SJSA1 (cell line): ENCODE data around the gene FUT7. TPM values are rescaled to one million over a fixed set of nuclear protein-coding genes. Genes with fewer than 3 reads are reported as not detected.

Experiments
- DNase-seq, 2 experiments: peaks; one replicate each; pipeline ENCODE4 v3.0.0-alpha.2; 2015 to 2020; ENCODE audit warnings: low spot score in 2 of 2, low read depth in 1 of 2
- H3K27ac ChIP-seq: fragments of 250-450 bp; sonication (Bioruptor Pico); 2 replicates; pipeline ENCODE4 v1.5.1; 2020; ENCODE audit warnings: mild to moderate bottlenecking, moderate library complexity
- H3K27me3 ChIP-seq: fragments of 250-450 bp; sonication (Bioruptor Pico); replicated peaks from 2 replicates; pipeline ENCODE4 v1.5.1; 2020; ENCODE audit warnings: mild to moderate bottlenecking, moderate library complexity
- H3K36me3 ChIP-seq: fragments of 250-450 bp; sonication (Bioruptor Pico); 2 replicates; pipeline ENCODE4 v1.5.1; 2020; ENCODE audit warnings: mild to moderate bottlenecking
- H3K4me1 ChIP-seq: fragments of 250-450 bp; sonication (Bioruptor Pico); replicated peaks from 2 replicates; pipeline ENCODE4 v1.6.1; 2021; ENCODE audit warnings: mild to moderate bottlenecking
- H3K4me3 ChIP-seq: fragments of 250-450 bp; sonication (Bioruptor Pico); 2 replicates; pipeline ENCODE4 v1.5.1; 2020; ENCODE audit warnings: mild to moderate bottlenecking
- H3K9me3 ChIP-seq: fragments of 250-450 bp; sonication (Bioruptor Pico); replicated peaks from 2 replicates; pipeline ENCODE4 v1.5.1; 2020; ENCODE audit warnings: mild to moderate bottlenecking
- total RNA-seq: library from RNA; depleted of rRNA; stranded (reverse); fragments of >200 nt; shearing (Covaris generic); gene quantifications from 2 replicates; pipeline ENCODE4 v1.2.3, GENCODE V29; 2014

Gene FUT7
- total RNA-seq, 1 experiment from 2014 or later = not detected

DNA sequence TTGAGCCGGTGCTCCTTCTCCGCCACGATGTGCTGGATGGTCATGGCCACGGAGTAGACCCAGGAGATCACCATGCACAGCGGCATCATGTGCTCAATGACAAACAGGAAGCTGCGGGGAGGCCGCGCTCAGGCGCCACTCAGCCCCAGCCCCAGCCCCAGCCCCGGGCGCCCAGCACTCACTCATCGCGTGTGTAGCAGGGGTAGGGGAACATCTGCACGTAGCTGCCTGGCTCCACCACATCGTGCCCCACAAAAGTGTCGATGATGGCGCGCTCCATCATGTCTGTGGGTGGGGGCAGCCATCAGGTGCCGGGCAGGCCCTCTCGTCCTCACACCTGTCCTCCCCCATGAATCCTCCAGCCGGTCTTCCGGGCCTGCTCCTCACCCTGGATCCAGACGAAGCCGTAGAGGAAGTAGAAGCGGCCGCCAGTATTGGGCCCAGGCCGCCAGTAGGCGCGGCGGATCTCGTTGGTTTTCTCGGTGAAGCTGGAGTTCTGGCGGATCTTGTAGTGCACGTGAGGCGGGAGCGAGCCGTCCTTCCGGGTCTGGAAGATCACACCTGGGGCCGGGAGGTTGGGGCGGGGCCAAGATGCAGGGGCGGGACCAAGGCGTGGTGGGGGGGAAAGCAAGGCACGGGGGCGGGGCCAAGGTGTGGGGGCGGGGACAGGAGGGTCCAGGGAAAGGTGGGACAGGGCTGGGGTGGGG, 13.9 kb downstream of the FUT7 start:
- H3K9me3 ChIP-seq = no peaks in the 10 kb centered on the region
- no peak for DNase-seq
- H3K27ac ChIP-seq = no peak overlapping the region
- no peaks in the 10 kb centered on the region for H3K36me3 ChIP-seq
- no peaks in the 10 kb centered on the region for H3K4me1 ChIP-seq
- H3K27me3 ChIP-seq = no peaks in the 10 kb centered on the region
- no peak overlapping the region for H3K4me3 ChIP-seq

DNA sequence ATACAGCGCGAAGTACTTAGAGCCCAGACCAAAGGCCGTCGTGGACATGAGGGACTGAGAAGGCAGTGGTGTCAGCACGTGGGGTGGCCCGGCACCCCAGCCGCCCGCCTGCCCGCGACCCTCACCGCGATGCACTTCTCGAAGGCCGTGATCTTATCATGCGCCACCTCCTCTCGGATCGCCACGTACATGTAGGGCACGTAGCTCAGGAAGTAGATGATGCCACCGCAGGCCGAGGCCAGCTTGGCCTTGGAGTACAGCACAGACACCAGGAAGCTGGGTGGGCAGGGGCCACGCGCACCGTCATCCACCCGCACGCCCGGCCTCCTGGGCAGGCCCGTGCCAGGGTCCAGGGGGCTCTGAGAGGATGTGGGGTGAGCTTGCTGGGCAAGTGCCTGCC, 14.8 kb downstream of the FUT7 start:
- H3K27ac ChIP-seq = no peak overlapping the region
- no peak for DNase-seq
- H3K9me3 ChIP-seq = no peaks in the 10 kb centered on the region
- H3K4me3 ChIP-seq = no peak overlapping the region
- no peaks in the 10 kb centered on the region for H3K27me3 ChIP-seq
- H3K36me3 ChIP-seq = no peaks in the 10 kb centered on the region
- H3K4me1 ChIP-seq = no peaks in the 10 kb centered on the region

DNA sequence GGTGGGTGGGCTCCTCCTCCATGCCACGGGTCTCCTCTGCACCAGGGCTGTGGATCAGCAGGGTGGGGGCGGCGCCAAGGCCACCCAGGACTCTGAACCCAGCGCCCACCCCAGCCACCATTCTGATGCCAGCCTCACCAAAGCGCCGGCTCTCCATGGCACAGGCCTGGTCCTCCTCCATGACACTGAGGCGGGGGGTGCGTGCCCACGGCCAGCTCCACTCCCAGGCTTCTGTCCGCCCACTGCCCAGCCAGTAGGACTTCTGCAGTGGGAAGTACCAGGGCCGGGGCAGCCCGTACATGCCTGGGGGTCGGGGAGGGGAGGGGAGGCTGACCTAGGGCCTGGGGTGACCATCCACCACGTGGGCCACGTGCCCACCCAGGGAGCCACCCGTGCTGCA, 15.5 kb downstream of the FUT7 start:
- no peak overlapping the region for H3K27ac ChIP-seq
- no peaks in the 10 kb centered on the region for H3K36me3 ChIP-seq
- no peaks in the 10 kb centered on the region for H3K4me1 ChIP-seq
- no peaks in the 10 kb centered on the region for H3K27me3 ChIP-seq
- no peaks in the 10 kb centered on the region for H3K9me3 ChIP-seq
- no peak overlapping the region for H3K4me3 ChIP-seq
- DNase-seq = no peak

DNA sequence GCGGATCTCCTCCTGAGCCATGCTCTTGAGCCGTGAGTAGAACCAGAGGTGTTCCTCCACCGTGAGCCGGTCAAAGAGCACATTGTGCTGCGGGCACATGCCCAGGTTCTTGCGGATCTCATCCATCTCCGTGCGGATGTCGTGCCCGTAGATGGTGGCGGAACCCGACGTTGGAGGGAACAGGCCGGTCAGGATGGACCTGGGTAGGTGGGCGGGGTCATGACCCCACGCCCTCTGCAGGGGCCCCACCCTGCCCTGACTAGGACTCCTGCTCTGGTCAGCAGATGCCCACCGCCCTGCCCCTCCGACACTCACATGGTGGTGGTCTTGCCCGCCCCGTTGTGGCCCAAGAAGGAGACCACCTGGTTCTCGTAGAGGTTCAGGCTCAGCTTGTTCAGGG, 15.9 kb downstream of the FUT7 start:
- no peaks in the 10 kb centered on the region for H3K36me3 ChIP-seq
- no peaks in the 10 kb centered on the region for H3K4me1 ChIP-seq
- no peak overlapping the region for H3K27ac ChIP-seq
- DNase-seq = no peak
- no peaks in the 10 kb centered on the region for H3K27me3 ChIP-seq
- H3K9me3 ChIP-seq = no peaks in the 10 kb centered on the region
- no peak overlapping the region for H3K4me3 ChIP-seq

DNA sequence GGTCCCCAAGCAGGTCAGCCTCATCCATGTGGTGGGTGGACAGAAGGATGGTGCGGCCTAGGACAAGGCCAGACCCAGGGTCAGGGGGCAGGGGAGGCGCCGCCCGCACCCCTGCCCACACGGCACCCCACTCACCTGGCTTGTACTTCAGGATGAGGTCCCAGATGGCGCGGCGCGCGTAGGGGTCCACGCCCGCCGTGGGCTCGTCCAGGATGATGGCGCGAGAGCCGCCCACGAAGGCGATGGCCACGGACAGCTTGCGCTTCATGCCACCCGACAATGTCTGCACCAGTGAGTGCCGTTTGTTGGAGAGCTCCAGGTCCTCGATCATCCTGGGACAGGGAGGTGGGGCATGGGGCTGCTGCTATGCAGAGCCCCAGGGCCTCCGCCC, 16.4 kb downstream of the FUT7 start:
- no peak overlapping the region for H3K27ac ChIP-seq
- H3K27me3 ChIP-seq = no peaks in the 10 kb centered on the region
- H3K9me3 ChIP-seq = no peaks in the 10 kb centered on the region
- no peaks in the 10 kb centered on the region for H3K36me3 ChIP-seq
- no peak overlapping the region for H3K4me3 ChIP-seq
- no peak for DNase-seq
- no peaks in the 10 kb centered on the region for H3K4me1 ChIP-seq

DNA sequence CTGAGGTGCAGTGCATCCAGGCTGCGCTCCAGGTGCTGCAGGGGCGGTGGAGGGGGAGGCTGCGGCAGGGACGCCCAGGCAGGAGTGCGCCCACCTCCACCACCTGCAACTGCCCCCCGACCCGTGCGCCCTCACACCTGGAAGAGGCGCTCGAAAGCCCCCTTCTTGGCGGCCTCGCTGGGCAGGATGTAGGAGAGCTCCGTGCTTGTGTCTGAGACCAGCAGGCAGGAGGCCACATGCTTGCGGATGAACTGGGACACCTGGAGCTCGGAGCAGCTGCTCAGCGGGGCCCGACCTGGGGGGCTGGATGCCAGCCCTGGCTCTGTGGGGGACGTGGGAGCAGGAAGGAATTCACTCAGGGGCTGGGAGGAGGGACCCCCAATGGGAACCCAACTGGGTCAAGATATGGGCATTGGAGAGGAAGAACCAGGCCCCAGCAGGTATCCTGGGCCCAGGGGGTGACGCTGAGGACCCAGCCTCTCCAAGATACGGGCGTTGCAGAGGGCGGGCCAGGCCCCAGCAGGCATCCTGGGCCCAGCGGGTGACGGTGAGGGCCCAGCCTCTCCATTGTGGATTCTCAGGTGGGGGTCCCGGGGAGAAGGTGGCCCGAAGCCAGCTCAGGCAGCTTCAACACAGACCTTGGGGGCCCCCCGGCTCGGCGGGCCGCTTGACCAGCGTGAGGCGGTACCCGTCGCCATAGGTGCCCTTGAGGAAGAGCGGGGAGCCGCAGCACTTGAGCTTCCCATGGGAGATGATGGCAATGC, 16.9 kb downstream of the FUT7 start:
- no peak for DNase-seq
- Histone ChIP-seq H3K27ac (no peak overlapping the region), H3K36me3 (no peaks in the 10 kb centered on the region), H3K4me1 (no peaks in the 10 kb centered on the region), H3K9me3 (no peaks in the 10 kb centered on the region), H3K27me3 (no peaks in the 10 kb centered on the region), H3K4me3 (no peak overlapping the region)

DNA sequence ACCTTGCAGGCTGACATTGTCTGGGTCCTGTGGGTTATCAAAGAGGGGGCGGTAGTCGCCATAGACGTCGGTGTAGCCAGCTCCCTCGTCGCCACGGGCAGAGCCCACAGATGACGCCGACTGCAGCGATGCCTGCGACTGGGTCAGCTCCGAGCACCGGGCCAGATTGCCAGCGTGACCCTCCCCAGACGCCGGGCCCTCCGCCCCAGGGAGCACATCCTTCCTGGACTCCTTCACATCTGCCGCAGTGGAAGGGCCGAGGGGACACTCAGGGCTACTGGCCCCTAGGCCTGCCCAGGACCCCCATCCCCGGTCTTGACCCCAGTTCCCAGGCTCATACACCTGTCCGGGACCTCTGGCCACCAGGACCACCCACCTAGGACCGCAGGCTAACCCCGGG, 17.7 kb downstream of the FUT7 start:
- Histone ChIP-seq H3K27ac (no peak overlapping the region), H3K4me3 (no peak overlapping the region), H3K4me1 (no peaks in the 10 kb centered on the region), H3K9me3 (no peaks in the 10 kb centered on the region), H3K36me3 (no peaks in the 10 kb centered on the region), H3K27me3 (no peaks in the 10 kb centered on the region)
- DNase-seq = no peak

DNA sequence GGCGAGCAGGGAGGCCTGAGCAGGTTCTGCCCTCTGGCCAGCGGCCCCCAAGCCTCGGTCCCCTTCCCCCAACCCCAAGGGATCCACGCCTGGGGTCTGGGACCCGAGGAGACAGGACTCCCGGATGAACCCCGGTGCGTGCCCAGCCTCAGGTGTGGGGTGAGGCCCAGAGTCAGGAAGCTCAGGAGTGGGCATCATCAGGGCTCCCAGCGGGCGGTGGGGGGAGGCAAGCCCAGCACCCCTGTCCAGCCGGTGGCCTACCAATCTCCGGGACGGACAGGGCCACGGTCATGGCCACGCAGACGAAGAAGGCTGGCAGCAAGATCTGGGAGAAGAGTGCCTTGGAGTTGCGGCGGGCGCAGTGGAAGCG, 18.3 kb downstream of the FUT7 start:
- Histone ChIP-seq H3K4me3 (no peak overlapping the region), H3K27me3 (no peaks in the 10 kb centered on the region), H3K4me1 (no peaks in the 10 kb centered on the region), H3K9me3 (no peaks in the 10 kb centered on the region), H3K36me3 (no peaks in the 10 kb centered on the region), H3K27ac (no peak overlapping the region)
- no peak for DNase-seq

DNA sequence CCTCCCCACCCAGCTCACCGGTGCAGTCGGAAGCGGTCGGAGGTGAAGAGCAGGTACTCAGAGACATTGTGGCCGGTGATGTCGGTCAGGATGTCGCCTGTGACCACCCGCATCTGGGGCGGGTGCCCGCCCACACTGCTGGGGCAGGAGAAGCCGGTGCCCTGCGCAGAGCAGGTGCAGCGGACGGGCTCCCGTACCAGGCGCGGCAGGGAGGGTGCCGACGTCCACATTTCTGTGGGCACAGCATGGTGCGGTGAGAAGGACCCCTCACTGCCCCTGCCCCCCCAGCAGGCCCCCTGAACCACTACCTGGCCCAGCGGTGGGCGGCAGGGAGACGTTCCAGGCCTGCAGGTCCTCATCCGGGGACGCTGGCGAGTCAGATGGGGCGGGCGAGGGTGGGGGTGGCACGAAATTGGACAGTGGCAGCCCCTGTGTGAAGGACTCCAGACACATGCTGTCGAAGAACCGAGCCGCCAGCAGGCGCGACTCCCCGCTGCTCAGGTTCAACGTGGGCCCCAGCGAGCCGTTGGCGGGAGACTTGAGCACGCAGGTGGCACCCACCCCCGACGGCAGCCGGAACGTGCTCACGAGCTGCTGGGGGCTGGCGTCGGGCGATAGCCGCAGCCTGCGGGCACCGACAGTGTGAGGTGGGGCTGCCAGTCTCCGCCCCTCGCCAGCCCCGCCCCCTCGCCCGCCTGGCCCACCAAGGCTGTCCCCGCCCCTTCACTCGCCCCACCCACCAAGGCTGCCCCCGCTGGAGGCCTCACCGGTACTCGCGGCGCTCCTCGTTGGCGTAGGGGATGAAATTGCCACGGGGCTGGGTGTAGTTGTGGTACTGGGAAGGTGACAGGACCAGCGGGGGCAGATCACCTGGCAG, 19.0 kb downstream of the FUT7 start:
- no peak overlapping the region for H3K27ac ChIP-seq
- no peak overlapping the region for H3K4me3 ChIP-seq
- H3K27me3 ChIP-seq = no peaks in the 10 kb centered on the region
- no peak for DNase-seq
- no peaks in the 10 kb centered on the region for H3K9me3 ChIP-seq
- H3K4me1 ChIP-seq = no peaks in the 10 kb centered on the region; the same call in 1 of the 2 replicates
- no peaks in the 10 kb centered on the region for H3K36me3 ChIP-seq

DNA sequence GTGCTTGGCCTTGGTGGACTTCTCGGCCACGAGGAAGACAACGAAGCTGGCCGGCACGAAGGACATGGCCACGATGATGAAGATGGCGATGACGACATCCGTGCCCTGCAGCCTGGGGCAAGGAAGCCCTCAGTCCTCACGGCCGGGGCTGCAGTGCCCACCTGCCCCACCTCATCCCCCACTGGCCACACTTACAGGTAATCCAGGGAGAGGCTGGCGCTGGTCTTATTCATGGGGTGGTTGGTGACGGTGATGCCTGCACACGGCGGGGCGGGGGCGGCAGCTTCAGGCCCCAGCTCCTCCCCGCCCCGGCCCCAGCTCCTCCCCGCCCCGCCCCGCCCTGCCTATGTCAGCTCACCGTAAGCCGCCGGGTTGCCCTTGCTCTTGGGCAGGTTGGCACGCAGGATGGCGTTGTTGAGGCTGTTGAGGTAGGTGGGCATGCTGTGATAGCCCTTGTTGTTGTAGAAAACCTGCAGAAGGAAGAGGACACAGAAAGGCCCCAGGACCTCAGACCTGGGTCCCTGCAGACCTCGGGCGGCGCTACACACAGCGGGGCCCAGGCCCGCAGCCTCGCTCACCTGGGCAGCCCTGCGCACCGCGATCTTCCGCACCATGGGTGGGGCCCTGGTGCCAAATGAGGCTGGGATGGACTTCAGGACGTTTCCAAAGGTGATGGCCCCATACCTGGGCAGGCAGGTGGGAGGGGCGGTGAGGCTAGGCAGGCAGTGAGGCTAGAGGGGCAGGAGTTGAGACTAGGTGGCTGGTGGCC, 19.8 kb downstream of the FUT7 start:
- Histone ChIP-seq H3K27ac (no peak overlapping the region), H3K4me1 (peaks cover 8% of the 10 kb centered on the region), H3K27me3 (no peaks in the 10 kb centered on the region; the same call in 1 of the 2 replicates), H3K36me3 (no peaks in the 10 kb centered on the region), H3K9me3 (no peaks in the 10 kb centered on the region), H3K4me3 (no peak overlapping the region)
- DNase-seq = no peak

DNA sequence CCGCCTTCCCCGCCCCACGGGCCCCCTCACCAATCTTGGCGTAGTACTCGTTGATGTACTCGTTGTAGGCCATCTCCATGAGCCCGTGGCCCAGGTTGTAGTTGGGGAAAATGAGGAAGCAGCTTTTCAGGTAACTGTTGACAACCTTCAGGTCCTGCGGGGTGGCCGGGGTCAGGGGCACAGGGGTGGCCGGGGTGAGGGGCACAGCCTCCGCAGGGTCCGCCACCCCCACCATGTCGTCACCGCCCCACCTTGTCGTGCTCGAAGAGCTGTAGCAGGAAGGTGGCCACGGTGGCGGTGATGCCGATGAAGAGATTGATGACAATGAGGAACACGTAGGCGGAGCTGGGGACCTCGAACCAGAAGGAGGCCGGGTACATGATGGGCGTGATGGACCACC, 20.7 kb downstream of the FUT7 start:
- Histone ChIP-seq H3K4me1 (peaks cover 8% of the 10 kb centered on the region), H3K9me3 (no peaks in the 10 kb centered on the region)
- DNase-seq = no peak

DNA sequence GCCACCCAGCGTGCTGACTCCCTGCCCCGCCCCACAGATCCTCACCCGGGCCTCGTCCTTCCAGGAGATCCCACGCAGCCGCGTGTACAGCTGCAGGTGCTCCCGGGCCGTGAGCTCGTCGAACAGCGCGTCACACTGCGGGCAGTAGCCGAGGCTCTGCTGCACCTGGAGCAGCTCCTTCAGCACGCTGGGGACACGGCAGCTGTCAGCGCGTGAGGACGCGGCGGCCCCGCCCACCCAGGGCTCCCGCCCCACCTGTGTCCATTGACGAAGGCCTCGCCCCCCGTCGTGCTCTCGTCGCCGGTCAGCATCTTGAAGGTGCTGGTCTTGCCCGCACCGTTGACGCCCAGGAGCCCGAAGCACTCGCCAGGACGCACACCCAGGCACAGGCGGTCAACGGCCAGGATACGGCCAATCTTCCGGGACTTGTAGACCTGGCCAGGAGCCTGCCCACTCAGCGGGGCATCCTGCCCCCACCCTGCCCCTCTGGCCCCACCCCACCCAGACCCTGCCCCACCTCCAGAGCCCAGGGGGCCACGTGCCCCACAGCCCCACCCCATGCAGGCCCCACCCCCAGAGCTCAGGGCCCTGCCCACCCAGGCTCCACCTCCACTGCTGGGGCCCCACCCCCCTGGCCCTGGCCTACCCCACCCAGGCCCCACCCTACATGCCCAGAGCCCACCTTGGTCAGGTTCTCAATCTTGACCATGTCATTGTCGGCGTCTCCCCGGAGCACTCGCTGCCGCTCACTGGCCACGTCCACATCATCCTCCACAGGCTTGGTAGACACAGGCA, 21.8 kb downstream of the FUT7 start:
- no peaks in the 10 kb centered on the region; the same call in 1 of the 2 replicates for H3K27me3 ChIP-seq
- no peak overlapping the region for H3K27ac ChIP-seq
- no peaks in the 10 kb centered on the region for H3K9me3 ChIP-seq
- H3K36me3 ChIP-seq = no peaks in the 10 kb centered on the region
- H3K4me3 ChIP-seq = no peak overlapping the region
- peaks cover 8% of the 10 kb centered on the region for H3K4me1 ChIP-seq
- DNase-seq = no peak

More for the DNA sequence above, 20.7 kb downstream of the FUT7 start:
- Histone ChIP-seq H3K27me3 (no peaks in the 10 kb centered on the region; the same call in 1 of the 2 replicates), H3K36me3 (no peaks in the 10 kb centered on the region), H3K27ac (no peak overlapping the region), H3K4me3 (no peak overlapping the region)

DNA sequence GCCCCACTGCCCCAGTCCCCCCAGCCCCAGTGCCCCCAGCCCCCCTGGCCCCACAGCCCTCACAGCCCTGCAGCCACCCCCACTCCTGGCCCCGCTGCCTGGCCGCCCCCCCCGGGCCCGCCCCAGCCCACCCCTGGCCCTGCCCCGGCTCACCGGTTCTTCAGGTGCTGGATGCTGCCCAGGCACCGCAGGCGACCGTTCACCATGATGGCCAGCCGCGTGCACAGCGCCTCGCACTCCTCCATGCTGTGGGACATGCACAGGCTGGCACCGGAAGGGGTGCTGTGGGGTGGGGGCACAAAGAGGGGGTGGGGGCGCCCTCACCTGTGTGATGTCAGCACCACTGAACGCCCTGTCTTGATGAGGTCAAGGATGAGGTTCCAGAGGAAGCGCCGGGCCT, 22.7 kb downstream of the FUT7 start:
- Histone ChIP-seq H3K36me3 (no peaks in the 10 kb centered on the region), H3K9me3 (no peaks in the 10 kb centered on the region), H3K27ac (no peak overlapping the region), H3K27me3 (no peaks in the 10 kb centered on the region; the same call in 1 of the 2 replicates), H3K4me3 (no peak overlapping the region), H3K4me1 (peaks cover 8% of the 10 kb centered on the region)
- DNase-seq = no peak
